Stimulated activated naive CD4-positive, alpha-beta T cell (primary cell): ENCODE measurements around the gene CYB5R3.
"Not testable (repeated sequence)": the region's sequence is repeated elsewhere in the genome, so short reads cannot be mapped to it uniquely, and the experiment has no call there.

Experiments used
- DNase-seq, 6 experiments: peaks; one replicate each; lab custom pipeline; 2025; lab: John Stamatoyannopoulos, UW

CYB5R3 gene

GRCh38 chr22:42678894-42679293, 29.7 kb upstream of the CYB5R3 start:
- no peak for DNase-seq

- not testable (repeated sequence) for DNase-seq
These were observed 28.7 kb upstream of the CYB5R3 start for GRCh38 chr22:42677936-42678335.

- DNase-seq = no peak
These were observed 26.9 kb upstream of the CYB5R3 start for GRCh38 chr22:42676059-42676607.

- DNase-seq = no peak
These were observed 24.8 kb upstream of the CYB5R3 start for GRCh38 chr22:42673898-42674401.

GRCh38 chr22:42673071-42673470, 23.9 kb upstream of the CYB5R3 start:
- DNase-seq = not testable (repeated sequence)

GRCh38 chr22:42670921-42671709, 21.9 kb upstream of the CYB5R3 start:
- no peak for DNase-seq

- DNase-seq = no peak
These were observed 20.9 kb upstream of the CYB5R3 start for GRCh38 chr22:42670046-42670445.

- not testable (repeated sequence) for DNase-seq
These were observed 17.2 kb upstream of the CYB5R3 start for GRCh38 chr22:42666393-42666792.

GRCh38 chr22:42664976-42665831, 16.0 kb upstream of the CYB5R3 start:
- DNase-seq = no peak

- DNase-seq = peak; percentile 37 to 84 (median 73)
These were observed 13.0 kb upstream of the CYB5R3 start for GRCh38 chr22:42661985-42662831.

- DNase-seq = no peak
These were observed 7.4 kb upstream of the CYB5R3 start for GRCh38 chr22:42656578-42656977.

GRCh38 chr22:42655693-42656092, 6.5 kb upstream of the CYB5R3 start:
- DNase-seq = no peak

GRCh38 chr22:42654436-42655073, 5.4 kb upstream of the CYB5R3 start:
- DNase-seq = no peak

- no peak for DNase-seq
These were observed 4.8 kb upstream of the CYB5R3 start for GRCh38 chr22:42653999-42654398.

GRCh38 chr22:42651134-42651533, 1.9 kb upstream of the CYB5R3 start:
- no peak for DNase-seq

- peak in 3 of 6 experiments; percentile 52 to 65 (median 54) for DNase-seq
These were observed 585 bp downstream of the CYB5R3 start for GRCh38 chr22:42648368-42649245.

GRCh38 chr22:42648017-42648367, 1.2 kb downstream of the CYB5R3 start:
- no peak for DNase-seq

GRCh38 chr22:42646569-42647525, 2.3 kb downstream of the CYB5R3 start:
- no peak for DNase-seq
